SK-N-SH treated with all-trans-retinoic acid at 6 μM for 48 hours (cell line): Measurements from ENCODE around the gene CAMSAP2.

Source experiments
- BACH2 ChIP-seq: fragments of 250-450 bp; sonication (Bioruptor Pico); IDR thresholded peaks from 2 replicates; pipeline ENCODE4 v1.9.0; 2021; ENCODE audit warnings: mild to moderate bottlenecking, borderline replicate concordance
- GLIS3 ChIP-seq: fragments of 250-450 bp; sonication (Bioruptor Pico); IDR thresholded peaks from 2 replicates; pipeline ENCODE4 v1.5.0; 2020; ENCODE audit warnings: mild to moderate bottlenecking, moderate library complexity
- ISL1 ChIP-seq: fragments of 250-450 bp; sonication (Bioruptor Pico); IDR thresholded peaks from 2 replicates; pipeline ENCODE4 v2.1.2; 2022; ENCODE audit warnings: mild to moderate bottlenecking, moderate library complexity
- RARB ChIP-seq: fragments of 250-450 bp; sonication (Bioruptor Pico); IDR thresholded peaks from 2 replicates; pipeline ENCODE4 v1.8.0; 2021; ENCODE audit warnings: mild to moderate bottlenecking, moderate library complexity
- ZFP3 ChIP-seq: fragments of 250-450 bp; sonication (Bioruptor Pico); IDR thresholded peaks from 2 replicates; pipeline ENCODE4 v1.5.0; 2020; ENCODE audit warnings: mild to moderate bottlenecking, moderate library complexity
- ZFP30 ChIP-seq: fragments of 450-650 bp; formaldehyde crosslinking; IDR thresholded peaks from 2 replicates; pipeline ENCODE4 v1.5.0; 2022; ENCODE audit warnings: mild to moderate bottlenecking, moderate library complexity
- ZNF565 ChIP-seq: fragments of 450-650 bp; formaldehyde crosslinking; conservative IDR thresholded peaks from 2 replicates; pipeline ENCODE4 v1.5.0; 2020; ENCODE audit warnings: low read depth, mild to moderate bottlenecking, moderate library complexity
- ZNF70 ChIP-seq: fragments of 450-650 bp; formaldehyde crosslinking; IDR thresholded peaks from 2 replicates; pipeline ENCODE4 v1.5.0; 2020; ENCODE audit warnings: mild to moderate bottlenecking, moderate library complexity
- TF ChIP-seq, protein P1 (sequence below): fragments of 250-450 bp; sonication (Bioruptor Pico); IDR thresholded peaks from 2 replicates; pipeline ENCODE4 v1.5.1; 2020; ENCODE audit warnings: low read depth, mild to moderate bottlenecking, moderate library complexity
- TF ChIP-seq, protein P2 (sequence below): fragments of 250-450 bp; sonication (Bioruptor Pico); IDR thresholded peaks from 2 replicates; pipeline ENCODE4 v1.8.0; 2020; ENCODE audit warnings: mild to moderate bottlenecking, moderate library complexity, borderline replicate concordance

DNA sequence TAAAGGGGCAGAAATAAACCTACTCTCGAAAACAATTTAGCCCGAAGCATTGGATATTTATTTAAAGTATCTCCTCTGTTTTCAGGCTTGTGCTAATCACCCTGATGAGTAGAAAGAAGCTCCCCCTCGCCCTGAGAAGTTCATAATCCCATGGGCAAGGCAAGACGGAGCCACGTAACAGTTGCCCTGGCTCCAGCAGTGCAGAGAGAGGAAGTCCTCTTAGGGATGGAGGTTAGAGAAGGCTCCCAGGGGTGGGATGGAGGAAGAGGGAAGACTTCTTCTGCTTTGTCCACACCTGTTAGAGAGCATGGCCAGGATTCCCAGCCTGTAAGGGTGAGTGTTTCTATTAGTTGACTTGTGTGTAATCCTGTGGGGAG lies 130.7 kb downstream of the CAMSAP2 start:
- TF ChIP-seq, protein P1, sequence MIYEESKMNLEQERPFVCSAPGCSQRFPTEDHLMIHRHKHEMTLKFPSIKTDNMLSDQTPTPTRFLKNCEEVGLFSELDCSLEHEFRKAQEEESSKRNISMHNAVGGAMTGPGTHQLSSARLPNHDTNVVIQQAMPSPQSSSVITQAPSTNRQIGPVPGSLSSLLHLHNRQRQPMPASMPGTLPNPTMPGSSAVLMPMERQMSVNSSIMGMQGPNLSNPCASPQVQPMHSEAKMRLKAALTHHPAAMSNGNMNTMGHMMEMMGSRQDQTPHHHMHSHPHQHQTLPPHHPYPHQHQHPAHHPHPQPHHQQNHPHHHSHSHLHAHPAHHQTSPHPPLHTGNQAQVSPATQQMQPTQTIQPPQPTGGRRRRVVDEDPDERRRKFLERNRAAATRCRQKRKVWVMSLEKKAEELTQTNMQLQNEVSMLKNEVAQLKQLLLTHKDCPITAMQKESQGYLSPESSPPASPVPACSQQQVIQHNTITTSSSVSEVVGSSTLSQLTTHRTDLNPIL (CRISPR knock-in tag): no peak
- TF ChIP-seq ZFP3 (CRISPR knock-in tag): no peak
- no peak for TF ChIP-seq GLIS3
- no peak for TF ChIP-seq BACH2
- TF ChIP-seq, protein P2, sequence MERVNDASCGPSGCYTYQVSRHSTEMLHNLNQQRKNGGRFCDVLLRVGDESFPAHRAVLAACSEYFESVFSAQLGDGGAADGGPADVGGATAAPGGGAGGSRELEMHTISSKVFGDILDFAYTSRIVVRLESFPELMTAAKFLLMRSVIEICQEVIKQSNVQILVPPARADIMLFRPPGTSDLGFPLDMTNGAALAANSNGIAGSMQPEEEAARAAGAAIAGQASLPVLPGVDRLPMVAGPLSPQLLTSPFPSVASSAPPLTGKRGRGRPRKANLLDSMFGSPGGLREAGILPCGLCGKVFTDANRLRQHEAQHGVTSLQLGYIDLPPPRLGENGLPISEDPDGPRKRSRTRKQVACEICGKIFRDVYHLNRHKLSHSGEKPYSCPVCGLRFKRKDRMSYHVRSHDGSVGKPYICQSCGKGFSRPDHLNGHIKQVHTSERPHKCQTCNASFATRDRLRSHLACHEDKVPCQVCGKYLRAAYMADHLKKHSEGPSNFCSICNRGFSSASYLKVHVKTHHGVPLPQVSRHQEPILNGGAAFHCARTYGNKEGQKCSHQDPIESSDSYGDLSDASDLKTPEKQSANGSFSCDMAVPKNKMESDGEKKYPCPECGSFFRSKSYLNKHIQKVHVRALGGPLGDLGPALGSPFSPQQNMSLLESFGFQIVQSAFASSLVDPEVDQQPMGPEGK (CRISPR knock-in tag): no peak
- no peak for TF ChIP-seq ZNF565 (CRISPR knock-in tag)
- TF ChIP-seq ZFP30 (CRISPR knock-in tag): no peak
- no peak for TF ChIP-seq ZNF70 (CRISPR knock-in tag)
- no peak for TF ChIP-seq ISL1 (CRISPR knock-in tag)
- TF ChIP-seq RARB (CRISPR knock-in tag): no peak
